ENCODE results near the gene MOCS3.
A peak's percentile ranks its signal among the peaks of the same experiment; 100 is the strongest.
"Not testable (repeated sequence)": the region's sequence is repeated elsewhere in the genome, so short reads cannot be mapped to it uniquely, and the experiment has no call there.

The MOCS3 gene

GRCh38 chr20:50932016-50932485, 26.6 kb upstream of the MOCS3 start:
- DNase-seq (ENCODE audit: low spot score) = no peak

- no peak for DNase-seq (ENCODE audit: low spot score)
These were observed 25.8 kb upstream of the MOCS3 start for GRCh38 chr20:50932691-50933280.

GRCh38 chr20:50933589-50933988, 25.0 kb upstream of the MOCS3 start:
- DNase-seq (ENCODE audit: low spot score) = no peak

- no peak for DNase-seq (ENCODE audit: low spot score)
These were observed 15.5 kb upstream of the MOCS3 start for GRCh38 chr20:50943069-50943468.

- DNase-seq (ENCODE audit: low spot score) = no peak
These were observed 10.4 kb upstream of the MOCS3 start for GRCh38 chr20:50948132-50948785.

GRCh38 chr20:50953196-50953595, 5.4 kb upstream of the MOCS3 start:
- DNase-seq (ENCODE audit: low spot score) = no peak

- no peak for DNase-seq (ENCODE audit: low spot score)
These were observed 4.8 kb upstream of the MOCS3 start for GRCh38 chr20:50953821-50954220.

- peak; percentile 37 for DNase-seq (ENCODE audit: low spot score)
These were observed 1.3 kb upstream of the MOCS3 start for GRCh38 chr20:50957276-50957675.

- DNase-seq (ENCODE audit: low spot score) = peak; percentile 92
These were observed 612 bp upstream of the MOCS3 start, which contains the start of gene DPM1 for GRCh38 chr20:50957798-50958614. Gene DPM1 (minus strand): TSS chr20:50958532. CDS start chr20:50958523, 9 bp downstream.

GRCh38 chr20:50959543-50960126, 1.0 kb downstream of the MOCS3 start:
- no peak for DNase-seq (ENCODE audit: low spot score)

- no peak for DNase-seq (ENCODE audit: low spot score)
These were observed 9.0 kb downstream of the MOCS3 start for GRCh38 chr20:50967586-50967985.

- DNase-seq (ENCODE audit: low spot score) = no peak
These were observed 9.7 kb downstream of the MOCS3 start for GRCh38 chr20:50968289-50968688.

GRCh38 chr20:50969435-50969834, 10.8 kb downstream of the MOCS3 start:
- no peak for DNase-seq (ENCODE audit: low spot score)

GRCh38 chr20:50969912-50970311, 11.3 kb downstream of the MOCS3 start:
- DNase-seq (ENCODE audit: low spot score) = no peak

GRCh38 chr20:50975701-50976330, 17.2 kb downstream of the MOCS3 start:
- DNase-seq (ENCODE audit: low spot score) = no peak

- DNase-seq (ENCODE audit: low spot score) = no peak
These were observed 18.7 kb downstream of the MOCS3 start for GRCh38 chr20:50977066-50978021.

GRCh38 chr20:50978533-50978932, 19.9 kb downstream of the MOCS3 start:
- DNase-seq (ENCODE audit: low spot score) = not testable (repeated sequence)

- DNase-seq (ENCODE audit: low spot score) = peak; percentile 90
These were observed 21.6 kb downstream of the MOCS3 start for GRCh38 chr20:50980071-50980681.

GRCh38 chr20:50980851-50981713, 22.5 kb downstream of the MOCS3 start:
- DNase-seq (ENCODE audit: low spot score) = peak; percentile 49

GRCh38 chr20:50981714-50982048, 23.1 kb downstream of the MOCS3 start:
- DNase-seq (ENCODE audit: low spot score) = no peak
